HEK293T (cell line): Measurements from ENCODE around the gene SRCIN1.

Experiments used
- BHLHE40 ChIP-seq: fragments of 450-650 bp; IDR thresholded peaks from 2 replicates; pipeline ENCODE4 v1.6.1; 2016; ENCODE audit warnings: mild to moderate bottlenecking, moderate library complexity, borderline replicate concordance
- HDGF ChIP-seq: fragments of 450-650 bp; IDR thresholded peaks from 2 replicates; pipeline ENCODE4 v1.6.1; 2017; ENCODE audit warnings: antibody characterized with exemption, borderline replicate concordance
- L3MBTL2 ChIP-seq: fragments of 450-650 bp; conservative IDR thresholded peaks from 2 replicates; pipeline ENCODE4 v1.6.1; 2016; ENCODE audit warnings: mild to moderate bottlenecking
- LEF1 ChIP-seq: fragments of 450-650 bp; IDR thresholded peaks from 2 replicates; pipeline ENCODE4 v1.6.1; 2017; ENCODE audit warnings: mild to moderate bottlenecking, borderline replicate concordance
- NFRKB ChIP-seq: fragments of 450-650 bp; IDR thresholded peaks from 2 replicates; pipeline ENCODE4 v1.6.1; 2016; ENCODE audit warnings: mild to moderate bottlenecking, moderate library complexity
- SP1 ChIP-seq: fragments of 450-650 bp; IDR thresholded peaks from 2 replicates; pipeline ENCODE4 v1.6.1; 2017
- SUZ12 ChIP-seq: fragments of 450-650 bp; IDR thresholded peaks from 2 replicates; pipeline ENCODE4 v1.6.1; 2016; ENCODE audit warnings: mild to moderate bottlenecking

DNA sequence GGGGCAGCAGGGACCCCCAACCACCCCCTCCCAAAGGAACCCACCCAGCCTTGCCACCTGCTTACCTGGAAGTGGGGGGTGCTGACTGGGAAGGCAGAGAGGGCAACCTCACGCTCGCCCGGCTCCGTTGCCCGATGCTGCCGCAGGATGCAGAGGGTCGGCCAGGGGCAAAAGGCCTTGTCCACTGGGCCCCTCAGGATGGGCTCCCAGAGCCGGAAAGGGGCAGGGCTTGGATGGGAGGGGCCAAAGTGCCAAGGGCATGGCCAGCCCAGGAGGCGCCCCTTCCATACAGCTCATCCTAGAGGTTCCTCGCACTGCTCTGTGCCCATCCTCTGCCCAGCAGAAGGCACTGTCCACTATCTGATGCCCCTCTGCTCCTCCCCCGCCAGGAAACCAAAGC is 59.4 kb downstream of the SRCIN1 start:
- TF ChIP-seq L3MBTL2 (no peak), NFRKB (no peak), BHLHE40 (no peak), SUZ12 (no peak), LEF1 (no peak), SP1 (no peak), HDGF (no peak)
